Esophagus muscularis mucosa (tissue), 4 donors: Measurements from ENCODE around the gene ARHGEF12. TPM values are rescaled to one million over a fixed set of nuclear protein-coding genes. Genes with fewer than 3 reads are reported as not detected.

Source experiments
- DNase-seq: peaks from one replicate; pipeline ENCODE4 v3.0.0-alpha.2; 2017; ENCODE audit errors: extremely low spot score
- H3K27ac ChIP-seq, 4 donors: fragments of 200-600 bp; sonication (generic); replicated peaks in 1 of 4; 1 replicate in 3 of 4; 2 replicates in 1 of 4; pipeline ENCODE4 v1.5.1; 2016 to 2019; ENCODE audit warnings: mild to moderate bottlenecking in 1 of 4
- H3K27me3 ChIP-seq, 4 donors: fragments of 200-600 bp; sonication (generic); one replicate each; pipeline versions ENCODE4 v1.5.1 to v1.6.0; 2016 to 2019
- H3K36me3 ChIP-seq, 4 donors: fragments of 200-600 bp; sonication (generic); one replicate each; pipeline ENCODE4 v1.5.1; 2016 to 2019
- H3K4me1 ChIP-seq, 4 donors: fragments of 200-600 bp; sonication (generic); one replicate each; pipeline ENCODE4 v1.5.1; 2016 to 2019
- H3K4me3 ChIP-seq, 4 donors: fragments of 200-600 bp; sonication (generic); 1 replicate in 2 of 4; 2 replicates in 2 of 4; pipeline ENCODE4 v1.5.1; 2016 to 2019; ENCODE audit warnings: mild to moderate bottlenecking in 4 of 4, moderate library complexity in 1 of 4
- H3K9me3 ChIP-seq, 4 donors: fragments of 200-600 bp; sonication (generic); 1 replicate in 3 of 4; 2 replicates in 1 of 4; pipeline ENCODE4 v1.5.1; 2016 to 2019
- CTCF ChIP-seq, 3 experiments: fragments of 200-600 bp in 2 of 3; fragments of 450-650 bp in 1 of 3; sonication (generic) in 2 of 3; IDR thresholded peaks; one replicate each; pipeline ENCODE4 v1.5.1; 2017 to 2019; ENCODE audit warnings: antibody characterized with exemption in 3 of 3, mild to moderate bottlenecking in 2 of 3, moderate library complexity in 1 of 3
- EP300 ChIP-seq: sonication (generic); formaldehyde crosslinking; IDR thresholded peaks from one replicate; pipeline ENCODE4 v1.6.1; 2017; ENCODE audit warnings: antibody characterized with exemption
- POLR2A ChIP-seq: fragments of 450-650 bp; IDR thresholded peaks from one replicate; pipeline ENCODE4 v1.6.1; 2017; ENCODE audit warnings: antibody characterized with exemption, moderate library complexity, mild to moderate bottlenecking, low read depth
- POLR2AphosphoS5 ChIP-seq, 2 donors: sonication (generic); formaldehyde crosslinking; IDR thresholded peaks; one replicate each; pipeline ENCODE4 v1.6.1; 2017; ENCODE audit warnings: antibody characterized with exemption in 2 of 2
- WGBS: methylation state at CpG from one replicate; pipeline ENCODE4 v1.1.5; 2018; 5-methylcytosine and 5-hydroxymethylcytosine counted together
- intact Hi-C: fragments of 100-400 bp; cut with DNase I; formaldehyde crosslinking; loops from one replicate; pipeline ENCODE4 v1.15.1; 2023
- total RNA-seq, 4 donors: library from RNA; depleted of rRNA; stranded (reverse); fragments of >200 nt; gene quantifications; one replicate each; pipeline versions ENCODE4 v1.1.0 to v1.2.1, GENCODE V29; 2016

The ARHGEF12 gene
- total RNA-seq, 4 donors from 2014 or later = 89.1 to 118 (median 106) TPM

GRCh38 chr11:120375076-120375475 lies 38.9 kb downstream of the ARHGEF12 start:
- Histone ChIP-seq H3K27me3 (no peaks in the 10 kb centered on the region), H3K9me3 (no peaks in the 10 kb centered on the region), H3K36me3 (no peaks in the 10 kb centered on the region), H3K4me1 (peaks cover 44 to 74% (median 51%) of the 10 kb centered on the region in 4 donors), H3K4me3 (no peak overlapping the region), H3K27ac (no peak overlapping the region)
- intact Hi-C loops = no loop called here
- WGBS = 60% methylated on average over 3 of the region's 3 CpGs
- no peak for DNase-seq
- TF ChIP-seq CTCF (IDR thresholded peaks at IDR 0.05) (no peak), POLR2AphosphoS5 (IDR thresholded peaks at IDR 0.05) (no peak), EP300 (no peak), POLR2A (no peak)

GRCh38 chr11:120376547-120377182 lies 40.5 kb downstream of the ARHGEF12 start:
- Histone ChIP-seq H3K9me3 (no peaks in the 10 kb centered on the region), H3K4me1 (peaks cover 38 to 71% (median 55%) of the 10 kb centered on the region in 4 donors), H3K4me3 (no peak overlapping the region), H3K27ac (peak overlapping the region in 1 of 4 donors; percentile 4), H3K27me3 (no peaks in the 10 kb centered on the region), H3K36me3 (no peaks in the 10 kb centered on the region)
- WGBS = 41% methylated on average over 6 of the region's 6 CpGs
- intact Hi-C loops = no loop called here
- DNase-seq = no peak
- TF ChIP-seq POLR2AphosphoS5 (IDR thresholded peaks at IDR 0.05) (no peak), EP300 (no peak), POLR2A (no peak), CTCF (IDR thresholded peaks at IDR 0.05) (no peak)

- Histone ChIP-seq H3K36me3 (no peaks in the 10 kb centered on the region), H3K4me1 (peaks cover 37 to 68% (median 55%) of the 10 kb centered on the region in 4 donors), H3K27me3 (no peaks in the 10 kb centered on the region), H3K4me3 (no peak overlapping the region), H3K27ac (no peak overlapping the region), H3K9me3 (no peaks in the 10 kb centered on the region)
- DNase-seq = no peak
- WGBS = 98% methylated on average over 3 of the region's 3 CpGs
- intact Hi-C loops = no loop called here
- TF ChIP-seq POLR2A (no peak), CTCF (IDR thresholded peaks at IDR 0.05) (no peak), POLR2AphosphoS5 (IDR thresholded peaks at IDR 0.05) (no peak), EP300 (no peak)
These were observed 42.3 kb downstream of the ARHGEF12 start for GRCh38 chr11:120378474-120378873.

GRCh38 chr11:120381401-120381800 lies 45.2 kb downstream of the ARHGEF12 start:
- Histone ChIP-seq H3K27me3 (no peaks in the 10 kb centered on the region), H3K36me3 (no peaks in the 10 kb centered on the region), H3K9me3 (no peaks in the 10 kb centered on the region), H3K27ac (no peak overlapping the region), H3K4me1 (peaks cover 49 to 75% (median 65%) of the 10 kb centered on the region in 4 donors), H3K4me3 (no peak overlapping the region)
- WGBS = 90% methylated on average over 7 of the region's 7 CpGs
- DNase-seq = no peak
- TF ChIP-seq POLR2AphosphoS5 (IDR thresholded peaks at IDR 0.05) (no peak), CTCF (IDR thresholded peaks at IDR 0.05) (no peak), EP300 (no peak), POLR2A (no peak)
- intact Hi-C loops = no loop called here
